Left renal cortex interstitium (tissue), 4 donors: ENCODE measurements around the gene ADAMTS6. TPM values are rescaled to one million over a fixed set of nuclear protein-coding genes. Genes with fewer than 3 reads are reported as not detected.

Experiments used
- DNase-seq, 4 donors: peaks; one replicate each; pipeline ENCODE4 v3.0.0-alpha.2; 2013; ENCODE audit warnings: low read depth in 4 of 4, low spot score in 2 of 4, missing footprints in 1 of 4
- polyA plus RNA-seq, 4 donors: library from polyadenylated mRNA; unstranded; fragments of 120-200 nt; gene quantifications; one replicate each; pipeline ENCODE4 v1.2.1, GENCODE V29; 2013; ENCODE audit not compliant: insufficient read length in 4 of 4

Gene ADAMTS6
- polyA plus RNA-seq, 4 donors, result 1.8 to 3.5 (median 2.5) TPM

DNA sequence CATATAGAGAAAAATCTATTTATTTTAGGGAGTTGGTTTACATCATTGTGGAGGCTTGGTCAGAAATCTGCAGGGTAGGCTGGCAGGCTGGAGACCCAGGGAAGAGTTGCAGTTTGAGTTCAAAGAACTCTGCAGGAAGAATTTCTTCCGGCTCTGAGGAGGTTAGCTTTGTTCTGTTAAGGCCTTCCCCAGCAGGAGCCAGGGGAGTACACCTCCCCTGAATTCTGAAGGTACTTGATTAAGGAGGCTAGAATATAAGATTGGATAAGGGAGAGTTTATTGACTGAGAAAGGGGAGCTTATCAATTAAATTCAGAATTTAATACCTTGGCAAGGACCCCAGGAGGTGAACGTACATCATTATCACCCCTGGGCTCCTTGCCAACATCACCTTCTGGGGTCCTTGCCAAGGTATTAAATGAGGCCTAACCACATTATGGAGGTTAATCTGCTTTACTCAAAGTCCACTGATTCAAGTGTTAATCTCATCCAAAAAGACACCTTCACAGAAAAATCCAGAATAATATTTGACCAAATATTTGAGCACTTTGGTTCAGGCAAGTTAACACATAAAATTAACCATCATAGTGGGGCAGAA is 361.3 kb downstream of the ADAMTS6 start:
- DNase-seq, result no peak

DNA sequence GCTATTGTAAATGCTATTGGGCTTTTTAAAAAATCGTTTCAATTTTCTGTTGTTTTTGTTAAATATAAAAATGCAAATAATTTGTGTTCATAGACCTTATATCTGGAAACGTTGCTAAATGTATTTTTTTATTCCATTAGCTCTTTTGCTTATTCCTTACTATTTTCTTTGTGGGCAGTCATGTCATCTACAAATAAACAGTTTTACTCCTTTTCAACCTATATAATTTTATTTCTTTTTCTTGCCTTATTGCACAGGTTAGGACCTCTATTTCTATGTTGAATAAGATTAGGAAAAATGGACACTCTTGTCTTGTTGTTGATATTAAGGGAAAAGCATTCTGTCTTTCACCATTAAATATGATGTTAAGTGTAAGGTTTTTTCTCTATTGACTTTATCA is 364.2 kb downstream of the ADAMTS6 start:
- DNase-seq, result no peak

DNA sequence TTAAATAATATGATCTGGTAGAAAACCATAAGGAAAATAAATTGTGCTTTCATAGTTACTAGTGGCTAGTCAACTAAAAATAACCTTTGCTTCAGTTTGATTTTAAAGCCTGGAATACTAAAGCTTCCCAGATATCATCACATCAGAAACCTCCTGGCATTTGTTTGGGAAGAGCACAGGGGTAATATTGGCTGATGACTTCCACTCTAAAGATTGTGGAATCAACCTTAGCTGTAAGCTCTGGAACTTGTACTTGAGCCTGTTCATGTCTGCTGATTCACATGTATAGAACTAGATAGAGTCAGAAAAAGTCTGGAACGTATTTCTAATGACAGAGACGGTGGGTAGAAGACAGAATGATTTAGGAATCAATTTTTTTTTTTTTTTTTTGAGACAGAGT is 367.9 kb downstream of the ADAMTS6 start:
- DNase-seq, result no peak

DNA sequence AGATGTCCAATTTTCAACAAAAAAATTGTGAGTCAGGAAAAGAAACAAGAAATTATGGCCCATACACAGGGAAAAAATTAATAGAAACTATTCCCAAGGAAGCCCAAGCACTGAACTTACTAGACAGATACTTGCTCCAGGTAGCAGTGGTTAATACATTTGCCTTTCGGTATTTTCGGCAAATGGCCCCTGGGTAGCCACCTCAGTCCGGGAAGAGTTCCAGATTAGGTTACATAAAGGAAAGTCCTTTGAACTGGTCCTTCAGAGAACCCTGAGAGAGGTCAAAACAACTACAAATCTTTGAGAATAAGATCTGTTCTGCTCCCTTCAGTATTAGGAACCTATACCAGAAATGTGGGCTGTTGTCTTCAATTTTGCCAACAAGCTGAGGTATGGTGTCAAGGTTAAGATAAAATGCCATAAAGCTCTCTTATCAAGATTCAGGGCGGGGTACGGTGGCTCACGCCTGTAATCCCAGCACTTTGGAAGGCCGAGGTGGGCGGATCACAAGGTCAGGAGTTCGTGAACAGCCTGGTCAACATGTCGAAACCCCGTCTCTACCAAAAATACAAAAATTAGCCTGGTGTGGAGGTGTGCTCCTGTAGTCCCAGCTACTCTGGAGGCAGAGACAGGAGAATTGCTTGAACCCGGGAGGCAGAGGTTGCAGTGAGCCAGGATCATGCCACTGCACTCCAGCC is 369.6 kb downstream of the ADAMTS6 start:
- no peak for DNase-seq

DNA sequence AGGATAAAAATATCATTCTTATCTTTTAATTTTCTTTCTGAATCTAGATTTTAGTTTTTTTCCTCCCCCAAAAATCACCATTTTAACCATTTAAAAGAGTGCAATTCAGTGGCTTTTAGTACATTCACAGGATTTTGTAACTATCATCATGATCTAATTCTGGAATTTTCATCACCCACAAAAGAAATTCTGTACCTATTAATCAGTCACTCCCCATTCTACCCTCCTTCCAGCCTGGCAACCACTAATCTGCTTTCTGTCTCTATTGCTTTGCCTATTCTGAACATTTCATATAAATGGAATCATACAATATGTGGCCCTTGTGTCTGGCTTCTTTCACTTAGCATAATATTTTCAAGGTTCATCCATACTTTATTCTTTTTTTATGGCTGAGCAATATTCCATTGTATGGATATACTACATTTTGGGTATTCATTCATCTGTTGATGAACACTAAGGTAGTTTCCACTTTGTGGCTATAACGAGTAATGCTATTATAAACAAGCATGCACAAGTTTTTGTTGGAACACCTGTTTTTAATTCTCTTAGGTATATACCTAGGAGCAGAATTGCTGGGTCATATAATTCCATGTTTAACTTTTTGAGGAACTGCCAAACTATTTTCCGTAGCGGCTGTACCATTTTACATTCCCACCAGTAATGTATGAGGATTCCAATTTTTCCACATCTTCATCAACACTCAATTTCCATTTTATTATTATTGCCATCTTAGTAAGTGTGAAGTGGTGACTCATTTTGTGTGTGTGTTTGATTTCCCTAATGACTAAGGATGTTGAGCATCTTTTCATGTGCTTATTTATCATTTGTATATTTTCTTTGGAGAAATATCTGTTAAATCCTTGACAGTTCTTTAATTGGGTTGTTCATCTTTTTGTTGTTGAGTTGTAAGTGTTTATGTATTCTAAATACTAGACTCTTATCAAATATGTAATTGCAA is 372.7 kb downstream of the ADAMTS6 start:
- DNase-seq, result no peak

DNA sequence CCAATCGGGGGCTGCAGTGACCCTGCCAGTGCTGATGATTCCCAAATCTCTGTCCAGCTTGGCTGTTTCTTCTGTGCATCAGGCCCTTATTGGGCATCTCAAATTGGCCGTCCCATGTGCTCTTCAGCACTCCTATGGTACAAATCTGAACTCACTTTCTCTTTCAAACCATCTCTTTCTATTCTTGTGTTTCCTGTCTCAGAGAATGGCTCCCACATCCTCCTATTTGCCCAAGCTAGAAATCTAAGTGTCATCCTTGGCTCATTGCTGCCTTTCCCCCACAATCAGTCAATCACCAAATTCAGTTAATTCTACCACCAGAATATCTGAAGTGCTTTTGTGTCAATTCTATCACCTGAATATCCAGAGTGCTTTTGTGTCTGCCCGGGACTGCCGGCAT is 376.4 kb downstream of the ADAMTS6 start:
- DNase-seq, result no peak

DNA sequence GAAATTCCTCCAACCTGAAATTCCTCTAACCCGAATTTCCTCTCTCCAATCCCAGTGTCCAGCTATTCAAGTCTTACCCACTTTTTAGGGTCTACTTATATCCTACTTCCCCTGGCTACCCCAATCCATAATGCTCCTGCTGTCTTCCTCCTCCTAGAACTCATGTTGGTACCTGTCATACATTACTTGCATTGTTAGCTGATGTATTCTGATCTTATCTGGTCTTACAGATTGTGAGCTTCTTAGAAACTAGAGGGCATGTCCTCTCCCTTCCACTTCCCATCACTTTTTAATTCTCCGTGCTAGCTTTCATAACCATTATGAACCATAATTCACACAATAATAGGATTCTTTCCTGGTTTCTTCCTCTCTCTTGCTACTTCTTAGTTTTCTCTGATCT is 376.9 kb downstream of the ADAMTS6 start:
- DNase-seq, result no peak

DNA sequence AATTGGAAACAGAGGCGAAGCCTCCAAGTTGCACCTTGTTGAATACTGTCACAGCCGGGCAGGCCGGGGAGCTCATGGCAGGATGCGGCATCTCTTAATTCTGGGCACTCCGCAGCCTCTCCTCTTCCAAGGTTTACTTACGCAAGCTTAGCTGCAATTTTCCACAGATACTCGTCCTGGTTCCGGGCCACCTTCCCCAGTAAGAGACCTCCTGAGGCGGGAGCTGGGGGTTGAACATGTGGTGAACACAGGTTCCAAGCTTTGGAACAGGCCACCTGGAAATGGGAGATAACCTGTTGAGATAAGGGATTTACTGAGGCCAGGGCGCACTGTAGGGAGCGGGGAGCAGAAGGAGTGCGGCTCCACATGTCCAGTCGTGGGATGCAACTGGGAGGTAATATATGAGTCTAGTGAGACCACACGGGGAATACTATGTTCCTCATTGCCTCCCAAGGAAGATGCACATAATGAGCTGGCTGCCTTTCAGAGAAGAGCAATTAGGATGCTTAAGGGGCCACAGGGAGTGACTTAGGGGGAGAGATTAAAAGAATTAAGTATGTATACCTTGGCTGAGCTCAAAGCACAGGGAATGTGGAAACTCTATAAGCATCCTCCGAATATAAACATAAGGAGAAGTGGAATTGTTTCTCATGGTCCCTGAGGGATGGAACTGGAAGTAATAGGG is 377.8 kb downstream of the ADAMTS6 start:
- DNase-seq, result peak in 1 of 4 donors; percentile 23

DNA sequence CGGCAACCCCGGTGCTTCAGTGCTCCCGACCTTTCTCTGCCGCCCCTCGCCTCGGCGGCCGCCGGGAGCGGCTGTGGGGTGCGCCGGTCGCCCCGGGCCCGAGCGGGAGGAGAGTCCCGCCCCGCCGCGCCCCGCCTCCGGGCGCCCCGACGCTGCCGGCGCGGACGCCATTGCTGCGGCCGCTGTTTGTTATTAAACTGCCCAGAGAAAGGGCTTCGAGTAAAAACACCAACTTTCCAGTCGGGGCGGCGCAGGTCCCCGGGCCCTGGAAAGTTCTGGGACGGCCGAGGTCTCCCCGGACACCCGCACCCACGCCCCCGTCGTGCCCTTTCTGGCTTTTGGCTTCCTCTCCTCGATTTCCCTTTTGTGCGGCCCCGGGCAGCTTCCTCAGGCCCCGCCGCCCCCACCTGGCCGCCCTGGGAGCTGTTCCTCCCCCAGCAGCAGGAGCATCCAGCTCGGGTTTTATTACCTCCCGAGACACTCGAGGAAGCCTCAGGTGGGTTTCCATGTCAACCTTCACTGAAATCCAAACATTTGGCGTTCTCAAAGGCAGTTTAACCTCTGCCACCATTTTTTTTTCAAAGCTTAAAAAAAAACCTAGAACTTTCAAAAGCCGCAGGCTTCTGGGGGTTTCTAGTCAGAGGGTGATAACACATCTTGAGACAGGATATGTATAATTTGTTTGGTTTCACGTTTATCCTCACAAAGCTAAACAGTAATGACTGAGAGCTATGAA is 378.6 kb downstream of the ADAMTS6 start:
- peak; percentile 60 to 71 (median 64) for DNase-seq

DNA sequence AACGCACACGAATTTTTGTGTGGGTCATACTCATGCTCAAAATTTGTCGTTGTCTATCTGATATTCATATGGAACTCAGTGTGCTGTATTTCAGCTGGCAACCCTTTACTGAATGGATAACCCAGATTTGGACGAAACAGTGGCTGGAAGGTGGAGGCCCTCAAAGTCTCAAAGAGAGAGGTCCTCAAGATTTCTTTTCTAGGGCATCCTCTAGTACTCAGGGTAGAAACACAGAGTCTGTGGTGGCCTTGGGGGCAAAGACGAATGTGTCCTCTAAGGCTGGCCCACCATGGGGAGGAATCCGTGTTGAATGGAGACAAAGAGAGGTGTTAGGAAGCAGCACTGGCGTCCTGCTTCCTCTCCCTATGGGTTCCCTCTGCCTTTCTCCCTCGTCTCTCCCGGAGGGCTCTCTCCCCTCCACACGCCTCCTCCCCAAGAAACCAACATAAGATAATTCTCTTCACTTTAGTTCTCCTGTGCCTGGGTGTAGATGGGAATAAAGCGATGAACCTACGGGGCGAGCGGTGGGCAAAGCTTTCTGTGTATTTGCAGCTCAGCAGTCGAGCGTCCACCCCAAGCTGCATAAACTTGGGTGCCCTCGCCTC is 379.2 kb downstream of the ADAMTS6 start:
- peak; percentile 22 to 56 (median 39) for DNase-seq

DNA sequence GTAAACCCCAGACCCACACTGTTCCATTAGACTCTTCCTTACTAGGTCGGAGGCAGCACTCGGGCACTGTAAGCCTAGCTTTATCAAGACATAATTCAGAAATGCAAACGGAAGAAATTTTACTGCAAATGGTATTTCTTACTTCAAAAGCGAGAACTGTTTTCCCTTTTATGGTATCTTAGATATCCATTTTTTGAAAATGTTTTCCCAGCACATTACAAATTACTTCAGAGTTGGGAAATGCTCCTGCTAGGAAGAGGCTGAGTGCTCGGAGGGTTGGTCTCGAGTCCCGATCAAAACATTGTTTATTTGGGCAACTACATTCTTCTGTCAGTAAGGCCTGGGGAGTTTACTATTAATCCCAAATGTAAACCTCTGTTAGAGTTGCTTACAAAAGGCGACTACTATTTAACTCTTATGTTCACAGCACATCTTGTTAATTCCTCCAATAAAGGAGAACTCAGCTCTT is 380.1 kb downstream of the ADAMTS6 start:
- DNase-seq, result no peak

DNA sequence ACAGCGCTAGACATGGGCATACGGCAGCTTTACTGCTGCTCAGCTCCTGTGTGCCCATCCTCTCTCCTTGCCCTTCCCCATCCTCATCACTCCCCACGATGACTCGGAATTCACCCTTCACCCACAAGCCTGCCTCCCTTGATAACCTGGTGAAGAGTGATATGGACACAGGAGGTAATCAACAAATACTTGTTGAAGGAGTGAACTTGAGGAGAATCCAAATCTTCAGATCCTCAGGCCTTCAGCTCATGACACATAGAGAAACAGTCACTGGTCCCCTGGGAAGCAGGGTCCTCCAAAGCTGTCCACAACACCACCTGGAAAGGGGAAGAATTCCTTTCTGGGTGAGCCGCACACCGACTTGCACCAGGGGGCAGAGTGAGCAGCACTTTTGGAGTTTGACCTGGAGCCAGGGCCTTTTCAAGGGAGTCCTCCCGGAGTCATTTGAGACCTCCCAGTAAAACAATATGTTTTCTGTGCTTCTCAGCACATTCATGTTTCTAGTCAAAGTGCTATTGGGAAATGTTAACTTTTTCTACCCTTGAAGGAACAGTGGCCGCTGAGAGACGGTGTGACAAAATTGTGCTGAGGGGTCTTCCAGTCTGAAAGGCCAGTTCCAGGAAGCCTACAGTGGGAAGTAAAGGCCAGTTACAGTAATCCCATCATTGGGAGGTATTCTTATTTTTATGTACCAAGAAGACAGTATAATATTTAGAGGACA is 380.6 kb downstream of the ADAMTS6 start:
- DNase-seq, result peak; percentile 37 to 47 (median 38)

Other genes with a start within 250 kb of the ADAMTS6 start
- gene CENPK, start 81.2 kb upstream of the ADAMTS6 start, polyA plus RNA-seq, result 10 to 100 TPM; 24.1 to 47.3 (median 34.4) TPM
- 10 to 100 TPM; 58.6 to 98.7 (median 74.5) TPM for gene PPWD1, start 81.4 kb upstream of the ADAMTS6 start, polyA plus RNA-seq
- 10 to 100 TPM; 21.7 to 25.9 (median 23.4) TPM for gene TRIM23, start 142.4 kb upstream of the ADAMTS6 start, polyA plus RNA-seq
- gene SHLD3, start 143.1 kb upstream of the ADAMTS6 start, polyA plus RNA-seq, result 1 to 10 TPM; 3.9 to 5.1 (median 4.0) TPM
- gene TRAPPC13, start 143.1 kb upstream of the ADAMTS6 start, polyA plus RNA-seq, result 10 to 100 TPM; 26.5 to 40.1 (median 31.3) TPM
- gene SGTB, start 240.2 kb upstream of the ADAMTS6 start, polyA plus RNA-seq, result 10 to 100 TPM in 1 of 4 donors, 1 to 10 TPM in 3; 6.9 to 10.1 (median 8.5) TPM
- 10 to 100 TPM; 32.1 to 36.5 (median 36.1) TPM for gene NLN, start 240.3 kb upstream of the ADAMTS6 start, polyA plus RNA-seq